ENCODE data around the gene DLGAP1.

DNA sequence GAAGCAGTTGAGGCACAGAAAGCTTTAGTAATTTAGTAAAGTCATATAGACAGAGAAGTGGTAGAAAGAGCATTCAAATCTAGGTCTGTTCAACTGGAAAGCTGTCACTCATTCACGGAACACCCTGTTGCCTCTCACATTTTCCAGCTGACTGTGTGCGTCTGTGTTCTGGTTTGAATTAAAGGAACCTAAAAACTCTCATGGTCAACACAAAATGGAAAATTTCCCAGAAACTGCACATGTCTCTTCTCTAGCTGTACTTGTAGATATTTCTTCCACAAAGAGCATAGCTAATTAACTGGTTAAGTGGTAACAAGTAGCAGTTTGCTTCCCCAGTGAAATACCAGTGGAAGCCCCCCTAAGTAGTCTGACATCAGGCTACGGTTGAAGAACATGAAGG is 614.3 kb downstream of the DLGAP1 start:
- no peak for TF ChIP-seq POLR2A (IDR thresholded peaks at IDR 0.05; ENCODE audit: control extremely low read depth in 1 of 2, low read depth in 2 of 2, low read length in 2 of 2)
- TF ChIP-seq, protein P1, sequence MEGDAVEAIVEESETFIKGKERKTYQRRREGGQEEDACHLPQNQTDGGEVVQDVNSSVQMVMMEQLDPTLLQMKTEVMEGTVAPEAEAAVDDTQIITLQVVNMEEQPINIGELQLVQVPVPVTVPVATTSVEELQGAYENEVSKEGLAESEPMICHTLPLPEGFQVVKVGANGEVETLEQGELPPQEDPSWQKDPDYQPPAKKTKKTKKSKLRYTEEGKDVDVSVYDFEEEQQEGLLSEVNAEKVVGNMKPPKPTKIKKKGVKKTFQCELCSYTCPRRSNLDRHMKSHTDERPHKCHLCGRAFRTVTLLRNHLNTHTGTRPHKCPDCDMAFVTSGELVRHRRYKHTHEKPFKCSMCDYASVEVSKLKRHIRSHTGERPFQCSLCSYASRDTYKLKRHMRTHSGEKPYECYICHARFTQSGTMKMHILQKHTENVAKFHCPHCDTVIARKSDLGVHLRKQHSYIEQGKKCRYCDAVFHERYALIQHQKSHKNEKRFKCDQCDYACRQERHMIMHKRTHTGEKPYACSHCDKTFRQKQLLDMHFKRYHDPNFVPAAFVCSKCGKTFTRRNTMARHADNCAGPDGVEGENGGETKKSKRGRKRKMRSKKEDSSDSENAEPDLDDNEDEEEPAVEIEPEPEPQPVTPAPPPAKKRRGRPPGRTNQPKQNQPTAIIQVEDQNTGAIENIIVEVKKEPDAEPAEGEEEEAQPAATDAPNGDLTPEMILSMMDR (IDR thresholded peaks at IDR 0.05; ENCODE audit: control extremely low read depth in 1 of 3, insufficient read depth in 1 of 3, low read depth in 1 of 3, low read length in 3 of 3), result no peak
- TF ChIP-seq EZH2 (IDR thresholded peaks at IDR 0.05; ENCODE audit: low read depth, low read length, severe bottlenecking), result no peak
- no peak for TF ChIP-seq RFX5 (IDR thresholded peaks at IDR 0.05; ENCODE audit: borderline replicate concordance, low read depth, low read length)
- TF ChIP-seq KDM4A (IDR thresholded peaks at IDR 0.05; ENCODE audit: low read depth, low read length, severe bottlenecking), result no peak
- TF ChIP-seq, protein P2, sequence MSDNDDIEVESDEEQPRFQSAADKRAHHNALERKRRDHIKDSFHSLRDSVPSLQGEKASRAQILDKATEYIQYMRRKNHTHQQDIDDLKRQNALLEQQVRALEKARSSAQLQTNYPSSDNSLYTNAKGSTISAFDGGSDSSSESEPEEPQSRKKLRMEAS (IDR thresholded peaks at IDR 0.05), result no peak
